NCI-H2029 treated with DMSO at 0.1 percent for 48 hours (cell line): ENCODE results near the gene CYB5R3.
"Not testable (repeated sequence)": the region's sequence is repeated elsewhere in the genome, so short reads cannot be mapped to it uniquely, and the experiment has no call there.

Experiments used
- DNase-seq: peaks from one replicate; lab custom pipeline; 2025; lab: John Stamatoyannopoulos, UW

Gene CYB5R3

DNA sequence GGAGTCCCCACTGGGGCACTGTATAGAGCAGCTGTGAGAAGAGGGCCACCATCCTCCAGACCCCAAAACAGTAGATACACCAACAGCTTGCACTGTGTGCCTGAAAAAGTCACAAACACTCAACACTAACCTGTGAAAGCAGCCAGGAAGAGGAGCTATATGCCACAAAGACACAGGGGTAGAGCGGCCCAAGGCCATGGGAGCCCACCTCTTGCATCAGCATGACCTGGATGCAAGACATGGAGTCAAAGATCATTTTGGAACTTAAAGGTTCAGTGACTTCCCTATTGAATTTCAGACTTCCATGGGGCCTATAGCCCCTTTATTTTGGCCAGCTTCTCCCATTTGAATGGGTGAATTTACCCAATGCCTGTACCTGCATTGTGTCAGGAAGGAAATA is 29.7 kb upstream of the CYB5R3 start:
- no peak for DNase-seq

GRCh38 chr22:42677936-42678335 is 28.7 kb upstream of the CYB5R3 start:
- not testable (repeated sequence) for DNase-seq

- DNase-seq, result no peak
Observed at GRCh38 chr22:42676059-42676607, 26.9 kb upstream of the CYB5R3 start.

DNA sequence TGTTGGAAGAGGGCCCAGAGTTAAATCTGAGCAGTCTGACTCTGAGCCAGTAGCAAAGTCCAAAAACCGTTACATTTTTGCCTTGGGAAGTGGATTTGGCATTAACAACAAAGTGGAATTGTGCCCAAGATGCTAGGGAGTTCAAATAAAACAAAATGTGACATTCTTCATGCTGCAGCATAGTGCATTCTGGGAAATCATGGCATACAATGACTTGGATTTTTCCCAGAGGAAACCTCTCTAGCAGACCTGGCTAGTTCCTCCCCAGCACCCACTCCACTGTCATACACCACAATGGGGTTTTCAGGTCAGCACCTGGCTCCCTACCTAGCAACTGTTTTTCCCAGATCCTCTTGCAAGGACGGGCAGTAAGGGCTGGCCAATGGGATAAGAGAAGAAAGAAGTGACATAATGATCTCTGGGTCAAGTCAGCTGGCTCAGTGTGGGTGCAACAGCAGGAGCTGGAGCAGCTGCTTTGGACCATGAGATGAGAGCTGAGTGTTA is 24.8 kb upstream of the CYB5R3 start:
- peak; percentile 57 for DNase-seq

DNA sequence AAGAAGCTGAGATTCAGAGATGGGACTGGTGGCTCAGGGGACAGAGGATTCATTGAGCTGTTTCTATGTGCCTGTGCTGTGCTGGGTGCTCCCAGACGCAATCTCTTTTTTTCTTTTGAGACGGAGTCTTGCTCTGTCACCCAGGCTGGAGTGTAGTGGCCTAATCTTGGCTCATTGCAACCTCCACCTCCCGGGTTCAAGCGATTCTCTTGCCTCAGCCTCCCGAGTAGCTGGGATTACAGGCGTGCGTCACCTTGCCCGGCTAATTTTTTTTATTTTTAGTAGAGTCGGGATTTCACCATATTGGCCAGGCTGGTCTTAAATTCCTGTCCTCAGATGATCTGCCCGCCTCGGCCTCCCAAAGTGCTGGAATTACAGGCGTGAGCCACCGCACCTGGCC is 23.9 kb upstream of the CYB5R3 start:
- DNase-seq, result not testable (repeated sequence)

GRCh38 chr22:42670921-42671709 is 21.9 kb upstream of the CYB5R3 start:
- DNase-seq, result no peak

DNA sequence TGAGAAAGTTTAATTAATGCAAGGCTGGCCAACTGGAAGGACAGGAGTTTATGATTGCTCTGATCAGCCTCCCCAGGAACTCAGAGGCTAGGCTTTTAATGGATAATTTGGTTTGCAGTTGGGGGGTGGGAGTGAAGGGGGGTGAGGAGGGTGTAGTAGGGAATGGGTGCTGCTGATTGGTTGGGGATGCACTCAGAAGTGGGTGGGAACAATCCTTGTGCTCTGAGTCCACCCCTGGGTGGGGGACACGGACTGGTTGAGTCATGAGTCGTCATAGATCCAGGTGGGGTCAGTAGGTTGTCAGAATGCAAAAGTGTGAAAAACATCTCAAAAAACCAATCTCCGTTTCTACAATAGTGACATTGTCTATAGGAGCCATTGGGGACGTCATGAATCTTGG is 20.9 kb upstream of the CYB5R3 start:
- no peak for DNase-seq

DNA sequence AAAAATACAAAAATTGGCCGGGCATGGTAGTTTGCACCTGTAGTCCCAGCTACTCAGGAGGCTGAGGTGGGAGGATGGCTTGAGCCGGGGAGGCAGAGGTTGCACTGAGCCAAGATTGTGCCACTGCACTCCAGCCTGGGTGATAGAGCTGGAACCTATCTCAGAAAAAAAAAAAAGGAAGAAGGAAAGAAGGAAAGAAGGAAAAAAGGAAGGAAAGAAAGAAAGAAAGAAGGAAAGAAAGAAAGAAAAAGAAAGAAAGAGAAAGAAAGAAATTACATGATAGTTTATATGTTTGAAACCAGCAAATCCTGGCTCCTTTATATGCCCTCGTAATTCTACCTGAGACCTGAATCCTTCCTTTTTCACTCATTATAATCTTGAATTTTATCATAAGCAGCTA is 17.2 kb upstream of the CYB5R3 start:
- DNase-seq, result not testable (repeated sequence)

DNA sequence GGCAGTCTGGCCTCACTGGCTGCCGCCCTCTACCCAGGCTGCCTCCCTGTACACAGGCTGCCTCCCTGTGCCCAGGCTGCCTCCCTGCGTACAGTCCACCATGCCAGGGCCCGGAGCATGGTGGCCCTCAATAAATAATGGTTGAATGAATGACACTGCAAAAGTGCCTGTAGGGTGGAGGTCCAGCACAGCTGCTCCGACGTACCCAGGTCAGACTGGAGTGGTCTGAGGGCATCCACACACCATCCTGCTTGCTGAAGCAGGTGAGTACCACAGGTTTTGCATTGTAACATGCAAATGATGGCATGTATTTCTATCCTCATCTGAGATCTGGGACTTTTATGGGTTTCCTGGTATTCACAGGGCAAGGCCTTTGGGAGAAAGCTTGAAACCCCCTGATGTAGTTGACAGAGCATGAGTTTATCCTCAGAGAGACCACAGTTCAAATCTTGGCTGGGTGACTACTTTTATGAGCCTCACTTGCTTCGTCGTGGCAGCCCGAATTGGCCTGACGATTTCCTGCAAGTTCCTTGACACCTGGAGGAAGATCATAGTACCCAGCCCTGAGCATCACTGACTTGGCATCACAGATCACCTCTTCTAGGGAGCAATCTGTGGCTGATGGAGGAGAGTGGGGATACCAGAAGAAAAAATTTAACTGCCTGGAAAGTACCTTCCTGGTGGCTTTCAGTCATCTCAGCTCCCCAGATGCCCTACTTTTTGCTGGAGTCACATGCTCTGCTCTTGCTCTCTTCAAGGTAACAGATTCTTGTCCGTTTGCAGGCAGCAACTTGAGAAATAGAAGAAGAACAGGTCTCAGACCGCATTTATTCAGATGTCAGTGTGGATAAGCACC is 16.0 kb upstream of the CYB5R3 start:
- no peak for DNase-seq

DNA sequence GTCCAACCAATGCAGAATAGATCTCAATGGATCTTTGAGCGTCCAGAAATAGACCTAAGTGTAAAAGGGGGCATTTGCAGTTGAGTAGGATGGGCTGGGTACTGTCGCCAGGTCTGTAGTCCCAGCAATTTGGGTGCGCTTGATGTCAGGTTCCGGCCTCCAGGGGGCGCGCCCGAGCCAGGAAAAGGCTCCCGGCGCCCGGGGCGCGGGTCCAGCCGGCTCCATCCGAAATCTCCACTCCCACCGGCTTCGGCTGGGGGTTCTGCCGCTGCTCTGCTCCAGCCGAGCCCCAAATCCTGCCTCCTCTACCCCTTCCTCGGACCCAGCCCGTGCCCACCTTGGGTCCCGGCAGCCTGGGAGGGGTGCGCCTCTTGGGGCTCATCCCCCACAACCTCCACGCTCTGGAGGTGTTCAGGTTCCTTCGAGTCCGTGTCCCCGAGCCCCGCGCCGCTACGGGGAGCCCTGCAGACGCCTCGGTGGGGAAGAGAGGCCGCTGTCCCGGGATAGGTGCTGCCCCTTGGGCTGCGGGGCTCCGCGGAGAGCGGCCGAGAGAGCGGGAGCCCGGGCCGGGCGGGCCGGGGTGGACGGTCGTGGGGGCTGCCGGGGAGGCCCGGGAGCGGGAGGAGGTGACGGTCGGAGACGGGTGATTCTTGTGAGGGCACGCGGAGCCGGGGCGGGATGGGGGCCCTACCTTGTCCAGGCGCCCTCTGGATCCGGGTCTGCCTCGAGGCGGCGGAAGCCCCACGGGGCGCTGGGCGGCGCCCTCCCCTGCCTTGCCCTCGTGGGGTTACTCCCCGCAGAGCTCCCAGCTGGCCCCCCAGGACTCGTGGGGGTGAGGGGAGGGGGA is 13.0 kb upstream of the CYB5R3 start:
- DNase-seq, result no peak

DNA sequence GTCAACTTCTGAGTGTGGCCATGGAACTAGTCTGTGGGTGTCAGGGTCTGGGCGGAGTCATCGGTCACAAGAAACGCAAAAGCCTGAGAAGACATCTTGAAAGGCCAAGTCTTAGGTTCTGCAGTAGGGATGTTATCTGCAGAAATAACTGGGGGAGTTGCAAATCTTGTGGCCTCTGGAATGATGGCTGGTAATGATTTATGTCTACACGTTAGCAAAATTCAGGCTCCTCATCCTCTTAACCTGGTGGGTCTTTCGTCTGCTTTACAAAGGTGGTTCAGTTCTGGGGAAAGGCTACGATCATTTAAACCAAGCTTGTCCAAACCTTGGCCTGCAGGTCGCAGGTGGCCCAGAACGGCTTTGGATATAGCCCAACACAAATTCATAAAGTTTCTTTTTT is 7.4 kb upstream of the CYB5R3 start:
- no peak for DNase-seq

DNA sequence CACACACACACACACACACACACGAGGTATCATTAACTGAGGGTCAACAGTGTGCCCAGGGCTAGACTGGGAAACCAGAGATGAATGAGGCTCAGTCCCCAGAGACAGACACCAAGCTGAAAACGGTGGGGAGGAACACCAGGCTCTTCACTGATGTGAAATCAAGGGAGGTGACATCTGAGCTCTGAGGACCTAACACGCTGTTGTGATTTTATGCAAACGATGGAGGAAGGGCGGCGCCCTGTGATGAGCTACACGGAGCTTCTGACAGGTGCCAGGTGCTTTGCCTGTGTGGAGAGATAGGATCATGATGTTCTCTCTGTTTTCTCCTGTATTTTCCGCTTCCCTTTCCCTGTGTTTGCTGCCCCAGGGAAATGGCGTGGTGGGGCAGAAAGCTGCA is 6.5 kb upstream of the CYB5R3 start:
- peak; percentile 80 for DNase-seq

- DNase-seq, result no peak
Observed at GRCh38 chr22:42654436-42655073, 5.4 kb upstream of the CYB5R3 start.

- DNase-seq, result no peak
Observed at GRCh38 chr22:42653999-42654398, 4.8 kb upstream of the CYB5R3 start.

DNA sequence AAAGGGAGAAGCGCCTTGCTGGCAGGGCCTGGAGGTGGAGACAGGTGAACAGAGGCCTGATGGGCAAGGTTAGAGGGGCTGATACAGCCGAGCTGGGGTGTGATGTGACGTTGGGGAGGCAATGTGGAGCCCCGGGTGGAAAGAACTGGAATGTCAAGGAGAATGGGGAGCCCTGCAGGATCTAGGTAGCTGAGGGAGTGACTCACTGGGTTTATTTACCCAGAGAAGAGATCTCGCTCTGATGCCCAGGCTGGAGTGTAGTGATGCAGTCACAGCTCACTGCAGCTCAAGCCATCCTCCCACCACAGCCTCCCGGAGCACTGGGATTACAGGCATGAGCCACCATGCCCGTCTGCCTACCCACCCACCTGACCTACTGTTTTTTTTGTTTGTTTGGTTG is 1.9 kb upstream of the CYB5R3 start:
- no peak for DNase-seq

GRCh38 chr22:42648368-42649245 is 585 bp downstream of the CYB5R3 start:
- no peak for DNase-seq

DNA sequence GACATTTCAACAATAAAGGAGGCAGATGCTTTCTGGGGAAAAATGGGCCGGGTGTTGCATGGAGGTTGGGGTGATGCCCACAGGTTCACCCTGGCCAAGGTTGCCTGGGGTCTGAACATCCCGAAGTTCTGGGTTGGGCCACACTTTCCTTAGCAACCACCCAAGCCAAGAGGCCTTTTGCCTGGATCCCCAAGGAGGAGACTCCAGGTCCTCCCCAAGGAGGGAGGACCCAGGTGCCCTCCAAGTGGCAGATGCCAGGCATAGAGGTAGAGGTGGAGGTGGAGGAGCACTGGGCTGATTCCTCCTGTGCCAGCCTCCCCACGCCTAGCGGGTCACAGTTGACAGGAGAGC is 1.2 kb downstream of the CYB5R3 start:
- no peak for DNase-seq

GRCh38 chr22:42646569-42647525 is 2.3 kb downstream of the CYB5R3 start:
- DNase-seq, result peak; percentile 37

DNA sequence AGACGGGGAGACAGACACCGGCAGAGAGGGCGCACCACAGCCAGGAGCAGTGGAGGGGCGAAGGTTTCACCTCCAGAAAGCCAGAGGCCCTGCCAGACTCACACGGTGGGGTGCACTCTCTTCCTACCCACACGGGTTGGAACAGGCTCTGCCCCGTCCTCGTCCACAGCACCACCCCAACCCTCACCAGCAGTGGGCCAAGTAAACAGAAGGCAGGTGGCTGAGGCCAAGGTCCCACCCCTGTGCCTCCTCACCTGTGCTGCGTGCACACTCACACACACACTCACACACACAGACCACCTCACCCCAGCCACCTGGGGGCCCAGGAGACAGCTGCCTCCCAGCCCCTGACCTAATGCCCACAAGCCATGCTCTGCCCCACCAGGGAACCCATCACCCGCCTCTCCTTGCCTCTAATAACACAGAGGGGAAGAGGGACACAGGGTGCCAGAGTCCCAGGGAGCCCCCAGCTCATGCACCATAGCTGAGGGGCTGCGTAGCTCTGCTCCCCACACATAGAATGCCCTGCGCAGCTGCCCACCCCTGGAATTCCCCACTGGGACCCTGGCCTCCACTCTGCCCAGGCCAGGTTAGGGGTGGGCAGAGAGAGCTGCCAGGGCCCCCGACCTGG is 3.1 kb downstream of the CYB5R3 start:
- no peak for DNase-seq
